Epidermal melanocyte (primary cell): ENCODE data around the gene UBE2G2.
"Not testable (repeated sequence)": the region's sequence is repeated elsewhere in the genome, so short reads cannot be mapped to it uniquely, and the experiment has no call there.

Source experiments
- DNase-seq: peaks from one replicate; pipeline ENCODE4 v3.0.0; 2011; ENCODE audit warnings: low spot score; ENCODE audit not compliant: insufficient read length

UBE2G2 gene

DNA sequence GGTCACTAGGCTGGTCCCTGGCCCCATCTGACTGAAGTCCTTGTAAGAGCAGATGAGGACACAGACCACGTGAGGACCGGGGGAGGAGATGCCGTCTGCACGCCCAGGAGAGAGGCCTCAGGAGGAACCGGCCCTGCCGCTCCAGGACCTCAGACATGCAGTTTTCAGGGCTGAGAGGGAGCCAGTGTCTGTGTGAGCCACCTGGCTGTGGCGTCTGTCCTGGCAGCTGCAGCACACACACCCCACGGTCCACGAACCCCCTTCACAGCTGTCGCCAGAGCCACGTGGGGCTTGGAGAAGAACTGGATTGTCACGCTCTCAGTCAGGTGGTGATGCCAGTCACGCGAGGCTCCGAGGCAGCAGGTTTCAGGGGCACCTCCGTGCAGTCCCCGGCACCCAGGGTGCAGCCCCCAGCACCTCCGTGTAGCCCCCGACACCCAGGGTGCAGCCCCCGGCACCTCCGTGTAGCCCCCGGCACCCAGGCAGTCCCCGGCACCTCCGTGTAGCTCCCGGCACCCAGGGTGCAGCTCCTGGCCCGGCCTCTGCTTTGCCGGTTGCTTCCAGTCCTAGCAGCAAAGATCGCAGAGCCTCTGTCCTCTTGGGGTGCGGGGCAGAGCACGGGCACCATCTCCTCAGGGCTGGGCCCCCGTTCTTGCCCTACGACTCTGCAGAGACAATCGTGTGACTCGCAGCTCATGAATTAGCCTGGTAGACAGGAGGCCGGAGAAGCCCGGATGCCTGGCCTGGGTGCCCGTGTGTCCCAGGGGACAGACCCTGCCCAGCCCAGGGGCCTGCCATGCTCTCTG lies 35.2 kb upstream of the UBE2G2 start:
- DNase-seq = no peak

- DNase-seq = no peak
Observed at GRCh38 chr21:44836349-44836665, 34.7 kb upstream of the UBE2G2 start.

- no peak for DNase-seq
Observed at GRCh38 chr21:44835647-44835973, 34.0 kb upstream of the UBE2G2 start.

- no peak for DNase-seq
Observed at GRCh38 chr21:44834951-44835646, 33.5 kb upstream of the UBE2G2 start.

GRCh38 chr21:44834231-44834950 lies 32.8 kb upstream of the UBE2G2 start:
- no peak for DNase-seq

DNA sequence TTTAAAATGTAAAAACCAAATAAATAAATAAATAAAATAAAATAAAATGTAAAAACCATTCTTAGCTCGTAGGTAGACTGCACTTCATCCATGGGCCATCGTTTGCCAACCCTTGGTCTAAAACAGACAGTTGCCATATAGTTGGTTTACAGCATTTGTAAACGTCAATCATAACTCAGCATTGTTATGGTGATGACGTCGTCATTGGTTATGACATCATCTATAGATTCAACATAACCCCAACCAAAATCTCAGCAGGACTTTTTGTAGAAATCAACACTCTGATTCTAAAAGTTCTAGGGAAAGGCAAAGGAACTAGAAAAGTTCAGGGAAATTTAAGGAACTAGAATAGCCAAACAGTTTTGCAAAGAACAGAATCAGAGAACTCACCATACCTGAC lies 32.0 kb upstream of the UBE2G2 start:
- DNase-seq = no peak

- not testable (repeated sequence) for DNase-seq
Observed at GRCh38 chr21:44832516-44833255, 31.1 kb upstream of the UBE2G2 start.

DNA sequence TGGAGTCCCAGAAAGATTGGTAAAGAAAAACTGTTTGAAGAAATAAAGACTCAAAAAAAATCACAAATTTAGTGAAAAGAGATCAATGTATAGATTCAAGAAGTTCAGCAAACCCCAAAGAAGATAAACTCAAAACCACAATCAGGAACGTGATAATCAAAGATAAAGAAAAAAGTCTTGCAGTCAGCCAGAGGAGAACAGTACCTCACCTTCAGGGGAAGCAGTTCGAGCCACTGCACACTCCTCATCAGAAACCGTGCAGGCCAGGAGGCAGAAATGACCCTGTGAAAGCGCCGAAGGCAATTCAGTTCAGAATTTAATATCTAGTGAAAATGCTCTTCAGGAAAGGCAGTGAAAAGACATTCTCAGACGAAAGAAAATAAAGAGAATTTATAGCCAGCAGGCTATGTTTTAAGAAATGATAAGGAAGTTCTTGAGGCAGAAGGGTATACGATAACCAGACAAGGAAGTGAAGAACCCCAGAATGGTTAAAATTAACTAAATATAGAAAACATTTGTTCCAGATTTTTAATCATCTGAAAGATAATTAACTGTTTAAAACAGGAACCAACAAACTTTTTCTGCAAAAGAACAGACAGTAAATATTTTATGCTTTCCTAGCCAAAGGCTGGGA lies 29.7 kb upstream of the UBE2G2 start:
- no peak for DNase-seq

- no peak for DNase-seq
Observed at GRCh38 chr21:44829507-44830092, 28.0 kb upstream of the UBE2G2 start.

DNA sequence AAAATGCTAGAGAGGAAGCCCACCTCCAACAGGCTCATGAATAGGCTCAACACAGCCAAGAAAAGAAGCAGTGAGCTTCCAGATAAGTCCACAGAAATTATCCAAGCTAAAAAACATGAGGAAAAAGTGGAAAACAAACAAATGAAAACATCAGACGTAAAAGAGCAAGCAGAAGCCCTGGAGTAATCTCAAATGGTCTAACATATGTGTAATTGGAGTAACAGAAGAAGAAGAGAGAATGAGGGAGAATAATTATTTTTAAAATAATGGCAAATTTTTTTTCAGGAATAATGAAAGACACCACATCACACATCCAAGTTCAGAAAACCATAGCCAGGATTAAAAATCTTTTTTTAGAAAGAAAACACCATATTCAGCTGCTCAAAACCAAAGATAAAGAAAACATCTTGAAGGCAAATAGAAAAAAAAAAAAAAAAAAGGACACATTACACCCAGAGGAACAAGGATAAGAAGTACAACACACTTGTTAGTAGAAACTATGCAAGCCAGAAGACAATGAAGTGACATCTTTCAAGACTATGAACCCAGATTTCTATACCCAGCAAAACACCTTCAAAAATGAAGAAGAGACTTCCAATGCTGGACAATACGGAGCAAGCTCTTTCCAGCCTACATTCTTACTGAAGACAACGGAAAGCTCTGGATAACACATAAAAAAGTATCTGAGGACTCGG lies 26.9 kb upstream of the UBE2G2 start:
- no peak for DNase-seq

GRCh38 chr21:44823179-44823660 lies 21.6 kb upstream of the UBE2G2 start:
- no peak for DNase-seq

GRCh38 chr21:44822484-44823178 lies 21.0 kb upstream of the UBE2G2 start:
- no peak for DNase-seq

DNA sequence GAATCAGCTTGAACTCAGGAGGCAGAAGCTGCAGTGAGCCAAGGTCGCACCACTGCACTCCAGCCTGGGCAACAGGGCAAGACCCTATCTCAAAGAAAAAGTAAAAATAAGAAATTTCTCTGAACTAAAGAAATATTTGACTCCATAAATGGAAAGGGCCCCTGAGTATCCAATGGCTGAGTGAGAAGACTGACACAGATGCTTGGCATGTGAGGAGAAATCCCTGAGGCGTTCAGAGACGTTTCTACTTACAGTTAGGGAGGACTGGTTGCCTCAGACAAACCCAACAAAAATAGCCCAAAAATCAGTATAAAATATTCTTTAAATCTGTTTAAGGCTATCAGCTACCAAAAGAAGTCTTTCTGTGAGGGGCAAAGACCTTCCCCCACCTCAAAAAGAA lies 19.2 kb upstream of the UBE2G2 start:
- no peak for DNase-seq

GRCh38 chr21:44819283-44820243 lies 17.9 kb upstream of the UBE2G2 start:
- no peak for DNase-seq

DNA sequence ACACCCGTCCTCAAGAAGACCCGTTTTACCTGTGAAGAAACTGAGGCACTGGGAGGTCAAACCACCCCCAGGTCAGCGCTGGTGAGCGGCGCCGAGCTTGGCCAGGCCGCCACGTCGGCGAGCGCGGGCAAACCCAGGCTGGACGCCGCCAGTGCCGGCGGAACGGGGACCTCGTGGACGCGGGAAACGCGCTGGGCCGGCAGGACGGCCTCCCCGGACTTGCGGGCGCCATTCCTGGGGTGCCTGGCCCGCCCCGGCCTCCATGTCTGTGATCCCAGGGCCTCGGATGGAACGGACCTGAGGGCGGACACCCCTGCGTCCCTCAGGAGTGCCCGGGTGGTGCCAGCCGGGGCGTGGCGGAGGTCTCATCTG lies 17.0 kb upstream of the UBE2G2 start:
- DNase-seq = no peak

DNA sequence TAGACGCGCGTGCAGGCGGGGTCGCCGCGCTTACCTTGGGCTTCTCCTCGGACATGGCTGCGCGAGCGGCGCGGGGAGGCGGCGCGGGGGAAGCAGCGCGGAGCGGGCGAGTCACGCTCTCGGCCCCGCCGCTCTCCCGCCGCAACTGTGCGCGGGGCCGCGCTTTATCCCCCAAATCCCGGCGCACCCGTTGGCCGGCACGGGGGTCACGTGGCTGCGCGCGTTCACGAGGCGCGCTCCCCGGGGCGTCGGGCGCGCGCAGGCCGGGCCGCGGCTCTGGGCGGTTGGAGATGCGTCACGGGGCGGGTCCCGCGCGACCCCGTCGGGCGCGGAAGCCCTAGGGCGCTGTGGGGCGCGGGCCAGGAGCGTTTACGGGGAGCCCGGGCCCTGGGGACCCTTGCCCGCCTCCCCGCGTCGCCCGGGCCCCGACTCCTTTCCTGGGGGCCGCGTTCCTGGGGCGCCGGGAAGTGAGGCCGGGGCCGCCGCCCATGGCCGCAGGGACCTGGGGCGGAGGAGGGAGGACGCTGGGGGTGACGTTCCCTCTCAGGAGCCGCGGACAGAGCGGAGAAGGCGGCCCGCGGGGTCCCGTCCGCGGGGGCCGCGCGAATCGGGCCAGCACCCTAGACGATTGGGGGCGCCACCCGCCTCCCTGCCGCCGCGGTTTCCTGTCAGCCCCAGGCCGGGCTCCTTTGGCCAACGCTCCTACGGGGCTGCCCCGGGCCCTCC lies 16.5 kb upstream of the UBE2G2 start, which contains the start of gene SUMO3:
TSS of gene SUMO3 (minus strand) at position 149 of the 726 bp plus-strand sequence. CDS start at position 55, 94 bp downstream.
- peak; percentile 84 for DNase-seq

DNA sequence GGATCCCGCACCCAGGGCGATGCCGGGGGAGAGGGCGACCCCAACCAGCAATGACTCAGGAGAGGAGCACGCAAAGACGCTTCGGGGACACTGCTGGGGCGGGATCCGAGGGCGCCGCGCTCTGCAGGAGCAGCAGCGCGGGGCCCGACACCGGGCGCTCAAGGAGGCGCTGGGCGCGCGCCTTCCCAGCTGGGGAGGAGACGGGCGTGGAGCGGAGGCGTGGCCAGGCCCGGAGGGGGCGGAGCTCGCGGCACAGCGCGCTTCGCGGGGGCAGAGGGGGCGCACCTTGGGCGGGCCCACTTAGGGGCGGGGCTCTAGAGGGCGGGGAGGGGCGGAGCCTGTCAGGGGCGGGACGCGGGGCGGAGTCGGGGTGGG lies 15.9 kb upstream of the UBE2G2 start:
- DNase-seq = peak; percentile 89
